Neural cell (in vitro differentiated cells): Measurements from ENCODE around the gene ZBTB42.

Experiments used
- EP300 ChIP-seq: fragments of 450-650 bp; conservative IDR thresholded peaks from 2 replicates; pipeline ENCODE4 v1.6.1; 2014; ENCODE audit warnings: antibody characterized with exemption, mild to moderate bottlenecking, moderate library complexity; ENCODE audit not compliant: poor library complexity, severe bottlenecking
- EZH2 ChIP-seq: fragments of 200-600, 300-800 bp; shearing (Covaris generic), sonication (generic); IDR thresholded peaks from 2 replicates; pipeline ENCODE4 v1.6.1; 2014; ENCODE audit warnings: antibody characterized with exemption, low read length, borderline replicate concordance, mild to moderate bottlenecking; ENCODE audit not compliant: insufficient read depth, poor library complexity, severe bottlenecking
- MXI1 ChIP-seq: fragments of 450-650 bp; conservative IDR thresholded peaks from 2 replicates; pipeline ENCODE4 v1.6.1; 2014; ENCODE audit warnings: antibody characterized with exemption, mild to moderate bottlenecking; ENCODE audit not compliant: poor library complexity, severe bottlenecking
- POLR2AphosphoS5 ChIP-seq: IDR thresholded peaks from 2 replicates; pipeline ENCODE4 v1.6.1; 2012
- RAD21 ChIP-seq: fragments of 450-650 bp; conservative IDR thresholded peaks from 2 replicates; pipeline ENCODE4 v1.6.1; 2014; ENCODE audit warnings: antibody characterized with exemption, mild to moderate bottlenecking, moderate library complexity
- TAF1 ChIP-seq: IDR thresholded peaks from 2 replicates; pipeline ENCODE4 v1.6.1; 2012; ENCODE audit warnings: low read depth
- TF ChIP-seq, protein P1 (sequence below): fragments of 450-650 bp; IDR thresholded peaks from 2 replicates; pipeline ENCODE4 v1.5.1; 2014; ENCODE audit warnings: antibody characterized with exemption, mild to moderate bottlenecking, moderate library complexity; ENCODE audit not compliant: poor library complexity, severe bottlenecking
- TF ChIP-seq, protein P2 (sequence below): IDR thresholded peaks from 2 replicates; pipeline ENCODE4 v1.6.1; 2012; ENCODE audit warnings: borderline replicate concordance

- TF ChIP-seq EP300 (no peak), RAD21 (no peak), EZH2 (no peak), MXI1 (no peak), POLR2AphosphoS5 (no peak), TAF1 (no peak)
- TF ChIP-seq, protein P1, sequence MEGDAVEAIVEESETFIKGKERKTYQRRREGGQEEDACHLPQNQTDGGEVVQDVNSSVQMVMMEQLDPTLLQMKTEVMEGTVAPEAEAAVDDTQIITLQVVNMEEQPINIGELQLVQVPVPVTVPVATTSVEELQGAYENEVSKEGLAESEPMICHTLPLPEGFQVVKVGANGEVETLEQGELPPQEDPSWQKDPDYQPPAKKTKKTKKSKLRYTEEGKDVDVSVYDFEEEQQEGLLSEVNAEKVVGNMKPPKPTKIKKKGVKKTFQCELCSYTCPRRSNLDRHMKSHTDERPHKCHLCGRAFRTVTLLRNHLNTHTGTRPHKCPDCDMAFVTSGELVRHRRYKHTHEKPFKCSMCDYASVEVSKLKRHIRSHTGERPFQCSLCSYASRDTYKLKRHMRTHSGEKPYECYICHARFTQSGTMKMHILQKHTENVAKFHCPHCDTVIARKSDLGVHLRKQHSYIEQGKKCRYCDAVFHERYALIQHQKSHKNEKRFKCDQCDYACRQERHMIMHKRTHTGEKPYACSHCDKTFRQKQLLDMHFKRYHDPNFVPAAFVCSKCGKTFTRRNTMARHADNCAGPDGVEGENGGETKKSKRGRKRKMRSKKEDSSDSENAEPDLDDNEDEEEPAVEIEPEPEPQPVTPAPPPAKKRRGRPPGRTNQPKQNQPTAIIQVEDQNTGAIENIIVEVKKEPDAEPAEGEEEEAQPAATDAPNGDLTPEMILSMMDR = no peak
- TF ChIP-seq, protein P2, sequence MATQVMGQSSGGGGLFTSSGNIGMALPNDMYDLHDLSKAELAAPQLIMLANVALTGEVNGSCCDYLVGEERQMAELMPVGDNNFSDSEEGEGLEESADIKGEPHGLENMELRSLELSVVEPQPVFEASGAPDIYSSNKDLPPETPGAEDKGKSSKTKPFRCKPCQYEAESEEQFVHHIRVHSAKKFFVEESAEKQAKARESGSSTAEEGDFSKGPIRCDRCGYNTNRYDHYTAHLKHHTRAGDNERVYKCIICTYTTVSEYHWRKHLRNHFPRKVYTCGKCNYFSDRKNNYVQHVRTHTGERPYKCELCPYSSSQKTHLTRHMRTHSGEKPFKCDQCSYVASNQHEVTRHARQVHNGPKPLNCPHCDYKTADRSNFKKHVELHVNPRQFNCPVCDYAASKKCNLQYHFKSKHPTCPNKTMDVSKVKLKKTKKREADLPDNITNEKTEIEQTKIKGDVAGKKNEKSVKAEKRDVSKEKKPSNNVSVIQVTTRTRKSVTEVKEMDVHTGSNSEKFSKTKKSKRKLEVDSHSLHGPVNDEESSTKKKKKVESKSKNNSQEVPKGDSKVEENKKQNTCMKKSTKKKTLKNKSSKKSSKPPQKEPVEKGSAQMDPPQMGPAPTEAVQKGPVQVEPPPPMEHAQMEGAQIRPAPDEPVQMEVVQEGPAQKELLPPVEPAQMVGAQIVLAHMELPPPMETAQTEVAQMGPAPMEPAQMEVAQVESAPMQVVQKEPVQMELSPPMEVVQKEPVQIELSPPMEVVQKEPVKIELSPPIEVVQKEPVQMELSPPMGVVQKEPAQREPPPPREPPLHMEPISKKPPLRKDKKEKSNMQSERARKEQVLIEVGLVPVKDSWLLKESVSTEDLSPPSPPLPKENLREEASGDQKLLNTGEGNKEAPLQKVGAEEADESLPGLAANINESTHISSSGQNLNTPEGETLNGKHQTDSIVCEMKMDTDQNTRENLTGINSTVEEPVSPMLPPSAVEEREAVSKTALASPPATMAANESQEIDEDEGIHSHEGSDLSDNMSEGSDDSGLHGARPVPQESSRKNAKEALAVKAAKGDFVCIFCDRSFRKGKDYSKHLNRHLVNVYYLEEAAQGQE = no peak
Measured at GRCh38 chr14:104792101-104792884, 8.6 kb upstream of the ZBTB42 start.
